ENCODE data around the gene TMCC3.
"Not testable (repeated sequence)": the region's sequence is repeated elsewhere in the genome, so short reads cannot be mapped to it uniquely, and the experiment has no call there.

Gene TMCC3

GRCh38 chr12:94565683-94566082, 84.7 kb downstream of the TMCC3 start:
- DNase-seq: peak in 1 of 14 donors; percentile 15

DNA sequence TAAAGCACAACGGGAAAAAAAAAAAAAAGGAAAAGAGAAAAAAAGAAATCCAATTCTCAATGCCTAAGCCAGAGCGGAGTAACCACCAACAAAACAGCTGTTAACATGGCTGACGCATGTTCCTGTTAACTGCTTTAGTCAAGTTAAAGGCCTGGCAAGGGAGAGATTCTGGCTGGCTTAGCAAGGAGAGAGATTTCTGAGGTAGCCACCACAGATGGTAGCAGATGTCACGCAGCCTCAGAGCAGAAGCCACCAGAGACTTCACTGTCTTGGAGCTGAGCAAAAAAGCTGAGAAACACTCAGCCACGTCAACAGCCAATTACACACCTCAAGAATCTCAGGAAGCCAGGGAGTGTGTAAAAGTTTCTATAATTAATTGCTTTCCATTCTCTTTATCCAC, 87.1 kb downstream of the TMCC3 start:
- DNase-seq: no peak

- DNase-seq: peak in 12 of 14 donors; percentile 9 to 83 (median 70)
These were observed 88.4 kb downstream of the TMCC3 start for GRCh38 chr12:94561943-94562411.

- peak in 6 of 14 donors; percentile 7 to 79 (median 37) for DNase-seq
These were observed 89.7 kb downstream of the TMCC3 start for GRCh38 chr12:94560431-94561221.

GRCh38 chr12:94558612-94559011, 91.7 kb downstream of the TMCC3 start:
- no peak for DNase-seq

DNA sequence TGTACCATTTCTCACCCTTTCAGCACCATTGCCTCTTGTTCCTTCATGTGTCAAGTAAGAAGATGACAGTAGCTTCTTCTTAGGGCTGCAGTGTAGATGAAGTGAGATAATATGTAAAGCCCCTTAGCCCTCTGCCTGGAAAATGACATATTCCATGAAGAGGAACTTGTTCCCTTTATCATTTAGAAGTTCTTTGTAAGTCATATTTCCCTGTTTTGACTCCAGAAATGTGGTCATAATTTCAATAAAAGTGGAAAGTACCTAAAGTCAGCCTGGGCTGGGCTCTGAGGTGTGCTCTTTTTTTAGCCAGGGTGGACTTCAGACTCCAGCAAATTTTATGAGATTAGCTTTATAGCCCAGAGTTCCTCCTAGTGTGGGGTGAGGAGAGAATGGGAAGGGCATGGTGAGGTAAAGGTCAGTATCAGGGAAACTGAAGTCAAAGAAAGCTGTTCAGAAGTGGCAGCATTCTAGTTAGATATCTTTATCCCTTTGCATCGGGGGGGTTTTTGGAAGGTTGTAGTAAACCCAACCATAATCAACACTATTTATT, 92.5 kb downstream of the TMCC3 start:
- DNase-seq: no peak

DNA sequence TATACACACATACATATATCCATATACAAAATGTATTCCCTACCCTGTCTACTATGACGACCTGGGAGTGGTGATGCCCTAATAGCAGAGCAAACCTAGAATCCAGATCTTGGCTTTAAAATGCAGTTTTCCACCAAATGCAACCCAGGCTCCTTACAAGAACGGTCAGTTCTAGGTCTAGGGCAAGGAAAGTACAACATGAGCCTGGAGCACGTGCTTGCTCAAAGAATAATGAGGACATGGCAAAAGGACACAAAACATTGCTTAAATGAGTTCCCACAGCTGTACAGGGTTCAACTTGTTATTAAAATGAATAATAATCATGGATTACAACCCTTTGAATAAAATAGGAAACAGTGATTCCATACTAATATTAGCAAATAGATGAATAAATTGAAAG, 94.7 kb downstream of the TMCC3 start:
- DNase-seq: no peak

DNA sequence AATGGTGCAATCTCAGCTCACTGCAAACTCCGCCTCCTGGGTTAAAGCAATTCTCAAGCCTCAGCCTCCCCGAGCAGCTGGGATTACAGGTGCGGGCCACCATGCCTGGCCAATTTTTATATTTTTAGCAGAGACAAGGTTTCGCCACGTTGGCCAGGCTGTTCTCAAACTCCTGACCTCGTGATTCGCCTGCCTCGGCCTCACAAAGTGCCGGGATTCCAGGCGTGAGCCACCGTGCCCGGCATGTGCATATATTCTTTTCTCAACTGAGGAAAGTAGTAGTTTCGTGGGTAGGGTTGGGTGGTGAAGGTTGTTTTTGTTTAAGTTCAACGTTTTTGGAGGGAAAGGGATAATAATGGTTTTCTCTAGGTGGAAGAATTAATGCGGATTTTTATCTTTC, 96.5 kb downstream of the TMCC3 start:
- peak in 1 of 14 donors; percentile 13 for DNase-seq

DNA sequence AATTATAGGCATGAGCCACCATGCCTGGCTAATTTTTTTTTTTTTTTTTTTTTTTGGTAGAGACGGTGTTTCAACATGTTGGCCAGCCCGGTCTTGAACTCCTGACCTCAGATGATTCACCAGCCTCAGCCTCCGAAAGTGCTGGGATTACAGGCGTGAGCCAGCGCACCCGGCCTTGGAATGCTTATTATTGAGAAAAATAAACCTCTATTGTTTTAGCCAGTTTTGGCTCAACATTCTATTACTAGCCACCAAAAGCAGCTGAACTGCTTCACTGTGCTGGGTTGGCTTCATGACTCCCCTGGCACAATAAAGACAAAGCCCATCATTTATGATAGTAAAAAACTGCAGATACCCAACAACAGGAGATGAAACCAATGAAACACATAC, 97.2 kb downstream of the TMCC3 start:
- DNase-seq: peak in 6 of 14 donors; percentile 12 to 56 (median 30)

- no peak for DNase-seq
These were observed 98.5 kb downstream of the TMCC3 start for GRCh38 chr12:94551810-94552209.

DNA sequence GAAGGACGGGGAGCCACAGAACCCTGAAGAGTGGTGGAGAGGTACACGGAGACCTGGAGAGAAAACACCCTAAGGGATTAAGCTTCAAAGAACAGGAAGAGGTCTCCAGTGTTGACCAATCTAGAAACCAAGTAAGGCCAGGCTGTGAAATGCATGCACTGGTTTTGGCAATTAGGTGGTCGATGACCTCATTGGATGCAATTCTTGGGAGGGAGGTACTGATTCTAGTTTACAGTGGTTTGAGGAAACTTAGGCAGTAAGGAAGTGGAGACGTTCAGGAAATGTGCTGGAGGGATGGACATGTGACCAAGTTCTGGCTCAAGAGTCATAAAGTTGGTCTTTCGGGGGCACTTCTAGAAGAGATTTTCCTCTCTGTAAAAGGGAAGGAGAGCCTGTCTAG, 99.4 kb downstream of the TMCC3 start:
- no peak for DNase-seq

DNA sequence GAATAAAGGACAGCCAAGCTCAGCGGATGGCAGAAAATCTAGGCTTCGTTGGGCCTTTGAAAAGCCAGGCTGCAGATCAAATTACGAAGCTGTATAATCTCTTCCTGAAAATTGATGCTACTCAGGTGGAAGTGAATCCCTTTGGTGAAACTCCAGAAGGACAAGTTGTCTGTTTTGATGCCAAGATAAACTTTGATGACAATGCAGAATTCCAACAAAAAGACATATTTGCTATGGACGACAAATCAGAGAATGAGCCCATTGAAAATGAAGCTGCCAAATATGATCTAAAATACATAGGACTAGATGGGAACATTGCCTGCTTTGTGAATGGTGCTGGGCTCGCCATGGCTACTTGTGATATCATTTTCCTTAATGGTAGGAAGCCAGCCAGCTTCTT, 101.5 kb downstream of the TMCC3 start:
- DNase-seq: not testable (repeated sequence)

DNA sequence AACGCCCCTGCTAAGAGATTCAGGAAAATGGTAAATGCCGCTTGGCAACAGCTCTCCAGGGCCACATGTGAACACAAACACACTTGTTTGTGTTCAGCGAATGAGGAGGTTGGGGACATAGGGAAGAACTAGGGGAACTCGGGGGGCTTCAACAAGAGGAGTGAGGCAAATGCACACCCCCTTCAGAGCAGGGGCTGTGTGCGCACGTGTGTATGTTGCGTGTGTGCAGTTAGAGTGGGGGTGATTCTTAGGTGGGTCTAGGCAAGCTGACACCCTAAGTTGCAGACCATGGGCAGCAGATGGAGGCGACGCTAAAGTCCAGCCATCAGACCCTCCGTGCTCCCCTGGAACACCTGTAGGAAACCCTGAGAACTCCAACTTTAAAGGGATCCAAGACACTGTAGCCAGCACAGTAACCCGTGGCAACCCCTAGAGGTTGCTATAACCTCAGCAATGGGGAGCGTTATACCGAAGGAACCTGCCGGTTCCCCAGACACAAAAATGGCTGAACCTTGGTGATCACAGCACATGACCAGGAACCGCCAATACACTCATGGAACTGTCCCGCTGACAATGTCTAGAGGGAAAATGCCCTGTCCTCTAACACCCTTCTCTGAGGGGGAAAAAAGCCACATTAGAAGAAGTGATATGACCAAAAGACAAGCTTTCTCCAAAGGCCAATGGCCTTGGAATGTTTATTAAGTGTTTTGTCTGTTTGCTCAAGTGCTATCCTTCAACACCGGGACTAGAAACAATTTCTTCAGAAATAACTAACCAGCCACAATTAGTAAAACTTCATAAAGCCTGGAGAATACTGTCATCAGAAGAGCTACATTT, 104.2 kb downstream of the TMCC3 start:
- DNase-seq: peak in 5 of 14 donors; percentile 18 to 40 (median 28)

GRCh38 chr12:94544355-94544754, 106.0 kb downstream of the TMCC3 start:
- no peak for DNase-seq

DNA sequence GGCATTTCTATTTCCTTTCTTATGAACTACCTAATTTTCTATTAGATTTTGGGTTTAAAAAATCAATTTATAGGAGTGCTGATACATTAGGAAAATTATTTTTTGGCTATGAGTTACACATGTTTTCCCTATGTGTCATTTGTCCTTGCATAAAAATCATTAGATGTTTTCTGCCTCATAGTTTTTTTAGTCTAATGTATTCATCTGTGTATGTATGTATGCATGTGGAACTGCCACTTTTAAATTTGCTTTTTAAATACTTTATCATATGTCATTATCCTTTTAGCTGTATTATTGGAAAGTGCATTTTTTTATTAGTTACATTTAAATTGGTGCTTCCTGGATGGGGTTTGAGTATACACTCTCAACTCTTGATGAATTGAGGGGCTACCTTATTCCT, 112.0 kb downstream of the TMCC3 start:
- no peak for DNase-seq

DNA sequence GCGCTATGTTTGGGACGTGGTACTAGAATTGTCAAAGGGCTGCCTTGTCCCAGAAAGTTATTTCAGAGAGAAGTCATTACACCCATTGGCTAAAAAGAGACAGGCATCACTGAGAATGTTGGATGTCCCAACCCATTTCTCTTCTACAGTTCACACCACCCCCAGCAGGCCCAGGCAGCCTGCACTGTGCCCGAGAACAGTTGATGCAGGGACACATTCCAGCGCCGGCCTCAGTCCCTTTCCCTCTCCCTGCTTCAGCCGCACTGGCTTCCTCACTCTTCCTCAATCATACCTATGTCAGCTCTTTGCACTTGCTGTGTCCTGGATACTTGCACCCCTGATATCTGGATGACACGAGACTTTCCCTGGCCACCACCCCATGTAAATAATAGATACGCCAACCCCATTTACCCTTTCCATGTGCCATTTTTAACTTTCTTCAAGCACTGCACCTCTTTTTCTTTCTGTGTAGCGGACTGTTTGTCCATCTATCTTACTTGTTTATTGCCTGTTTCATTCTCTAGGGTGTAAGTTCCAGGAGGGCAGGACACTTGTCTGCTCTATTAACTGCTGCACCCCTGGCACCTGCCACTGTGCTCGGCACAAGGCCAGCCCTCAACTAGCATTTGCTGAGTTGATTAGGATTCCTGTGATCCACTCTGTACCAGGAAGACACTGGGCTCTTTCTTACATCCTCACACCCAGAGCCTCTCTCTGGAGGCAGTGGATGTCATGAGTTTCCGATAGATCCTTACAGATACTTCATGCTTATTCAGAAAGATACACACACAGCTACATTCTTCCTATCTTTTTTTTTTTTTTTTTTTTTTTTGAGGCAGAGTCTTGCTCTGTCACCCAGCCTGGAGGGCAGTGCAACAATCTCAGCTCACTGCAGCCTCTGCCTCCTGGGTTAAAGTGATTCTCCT, 114.1 kb downstream of the TMCC3 start:
- no peak for DNase-seq

GRCh38 chr12:94535510-94535921, 114.8 kb downstream of the TMCC3 start:
- DNase-seq: no peak

- no peak for DNase-seq
These were observed 115.4 kb downstream of the TMCC3 start for GRCh38 chr12:94534774-94535509.

- DNase-seq: no peak
These were observed 116.1 kb downstream of the TMCC3 start for GRCh38 chr12:94534278-94534677.

- DNase-seq: peak in 9 of 14 donors; percentile 5 to 60 (median 19)
These were observed 117.6 kb downstream of the TMCC3 start for GRCh38 chr12:94532490-94533422.

Measured in C1 segment of cervical spinal cord (tissue), 14 donors.